ENCODE measurements around the gene TXNDC8. TPM values are rescaled to one million over a fixed set of nuclear protein-coding genes. Genes with fewer than 3 reads are reported as not detected.

TXNDC8 gene
- total RNA-seq, 1 experiment from 2014 or later, result not detected

DNA sequence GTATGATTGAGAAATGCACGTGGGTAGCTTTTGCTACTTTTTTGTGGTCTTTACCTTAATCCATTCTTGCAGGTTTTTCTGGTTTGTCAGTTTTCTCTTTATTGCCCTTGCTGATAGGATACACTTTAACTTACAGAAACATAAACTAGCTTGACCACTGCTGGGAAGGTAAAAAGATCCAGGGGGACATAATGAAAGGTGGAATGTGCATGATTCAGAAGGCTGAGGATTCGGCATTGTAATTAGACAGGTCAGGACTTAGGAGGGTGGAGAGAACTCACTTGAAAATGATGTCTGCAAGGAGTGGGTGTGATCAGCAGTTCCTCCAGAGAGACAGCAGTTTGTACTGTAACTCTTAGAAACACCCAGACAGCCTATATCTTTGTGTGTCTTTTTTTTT lies 19.8 kb upstream of the TXNDC8 start:
- POLR2A ChIA-PET, result no interaction called here

DNA sequence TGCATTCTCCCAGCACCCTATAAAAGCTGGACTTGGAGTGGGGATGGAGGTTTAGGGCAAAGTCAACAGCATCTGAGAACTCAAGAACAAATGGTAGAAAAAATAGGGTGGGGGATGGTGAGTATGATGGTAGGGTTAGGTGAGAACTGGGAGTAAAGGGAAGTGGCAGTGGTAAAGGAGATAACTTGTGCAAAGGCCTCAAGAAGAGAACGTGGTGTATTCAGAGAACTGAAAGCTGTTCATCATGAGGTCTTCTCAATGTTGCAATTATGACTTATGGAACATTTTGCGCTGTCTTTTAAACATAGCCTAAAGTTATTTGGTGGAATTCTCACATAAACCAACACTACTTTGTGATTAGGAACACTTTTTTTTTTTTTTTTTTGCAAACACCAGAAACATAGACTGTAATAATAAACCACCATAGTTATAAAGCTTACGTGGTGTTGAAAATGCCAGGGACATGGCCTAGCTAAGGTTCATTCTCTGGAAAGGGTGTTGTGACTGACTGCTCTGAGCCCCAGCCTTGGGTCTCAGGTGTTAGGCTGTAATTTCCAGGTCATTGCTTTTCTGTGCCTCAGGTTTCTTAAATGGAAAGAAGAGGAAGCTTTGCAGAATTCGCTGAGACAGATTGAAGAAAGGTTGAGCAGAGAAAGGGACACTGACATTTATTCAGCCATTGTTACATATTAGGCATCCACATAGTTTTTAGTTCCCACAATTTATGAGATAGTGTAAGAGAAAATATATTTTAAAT lies 19.2 kb upstream of the TXNDC8 start:
- no peaks in the 10 kb centered on the region for H3K27me3 ChIP-seq (ENCODE audit: control insufficient read depth, insufficient read depth, low read length)
- intact Hi-C loops (cut with micrococcal nuclease; ENCODE audit: unreplicated experiment), result no loop called here
- no peak overlapping the region for H3K27ac ChIP-seq (ENCODE audit: low read length)
- POLR2A ChIA-PET, result no interaction called here
- no TSS peak for BruUV-seq (replicated peaks)
- CTCF ChIA-PET, result no interaction called here
- no peak for ATAC-seq
- no peaks in the 10 kb centered on the region for H3K9me3 ChIP-seq (ENCODE audit: control insufficient read depth, insufficient read depth, low read depth, low read length)
- no peaks in the 10 kb centered on the region for H3K4me1 ChIP-seq (ENCODE audit: control insufficient read depth, insufficient read depth, low read length)
- DNase-seq (ENCODE audit: low read depth, low spot score), result no peak
- H3K36me3 ChIP-seq (ENCODE audit: control insufficient read depth, insufficient read depth, low read length), result no peaks in the 10 kb centered on the region
- in situ Hi-C loops (cut with HindIII; ENCODE audit: low pct_unique_long_range_greater_than_20kb, low sequenced_read_pairs), result no loop called here
- TF ChIP-seq, protein P1, sequence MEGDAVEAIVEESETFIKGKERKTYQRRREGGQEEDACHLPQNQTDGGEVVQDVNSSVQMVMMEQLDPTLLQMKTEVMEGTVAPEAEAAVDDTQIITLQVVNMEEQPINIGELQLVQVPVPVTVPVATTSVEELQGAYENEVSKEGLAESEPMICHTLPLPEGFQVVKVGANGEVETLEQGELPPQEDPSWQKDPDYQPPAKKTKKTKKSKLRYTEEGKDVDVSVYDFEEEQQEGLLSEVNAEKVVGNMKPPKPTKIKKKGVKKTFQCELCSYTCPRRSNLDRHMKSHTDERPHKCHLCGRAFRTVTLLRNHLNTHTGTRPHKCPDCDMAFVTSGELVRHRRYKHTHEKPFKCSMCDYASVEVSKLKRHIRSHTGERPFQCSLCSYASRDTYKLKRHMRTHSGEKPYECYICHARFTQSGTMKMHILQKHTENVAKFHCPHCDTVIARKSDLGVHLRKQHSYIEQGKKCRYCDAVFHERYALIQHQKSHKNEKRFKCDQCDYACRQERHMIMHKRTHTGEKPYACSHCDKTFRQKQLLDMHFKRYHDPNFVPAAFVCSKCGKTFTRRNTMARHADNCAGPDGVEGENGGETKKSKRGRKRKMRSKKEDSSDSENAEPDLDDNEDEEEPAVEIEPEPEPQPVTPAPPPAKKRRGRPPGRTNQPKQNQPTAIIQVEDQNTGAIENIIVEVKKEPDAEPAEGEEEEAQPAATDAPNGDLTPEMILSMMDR (IDR thresholded peaks at IDR 0.05), result no peak
- TF ChIP-seq, protein P2, sequence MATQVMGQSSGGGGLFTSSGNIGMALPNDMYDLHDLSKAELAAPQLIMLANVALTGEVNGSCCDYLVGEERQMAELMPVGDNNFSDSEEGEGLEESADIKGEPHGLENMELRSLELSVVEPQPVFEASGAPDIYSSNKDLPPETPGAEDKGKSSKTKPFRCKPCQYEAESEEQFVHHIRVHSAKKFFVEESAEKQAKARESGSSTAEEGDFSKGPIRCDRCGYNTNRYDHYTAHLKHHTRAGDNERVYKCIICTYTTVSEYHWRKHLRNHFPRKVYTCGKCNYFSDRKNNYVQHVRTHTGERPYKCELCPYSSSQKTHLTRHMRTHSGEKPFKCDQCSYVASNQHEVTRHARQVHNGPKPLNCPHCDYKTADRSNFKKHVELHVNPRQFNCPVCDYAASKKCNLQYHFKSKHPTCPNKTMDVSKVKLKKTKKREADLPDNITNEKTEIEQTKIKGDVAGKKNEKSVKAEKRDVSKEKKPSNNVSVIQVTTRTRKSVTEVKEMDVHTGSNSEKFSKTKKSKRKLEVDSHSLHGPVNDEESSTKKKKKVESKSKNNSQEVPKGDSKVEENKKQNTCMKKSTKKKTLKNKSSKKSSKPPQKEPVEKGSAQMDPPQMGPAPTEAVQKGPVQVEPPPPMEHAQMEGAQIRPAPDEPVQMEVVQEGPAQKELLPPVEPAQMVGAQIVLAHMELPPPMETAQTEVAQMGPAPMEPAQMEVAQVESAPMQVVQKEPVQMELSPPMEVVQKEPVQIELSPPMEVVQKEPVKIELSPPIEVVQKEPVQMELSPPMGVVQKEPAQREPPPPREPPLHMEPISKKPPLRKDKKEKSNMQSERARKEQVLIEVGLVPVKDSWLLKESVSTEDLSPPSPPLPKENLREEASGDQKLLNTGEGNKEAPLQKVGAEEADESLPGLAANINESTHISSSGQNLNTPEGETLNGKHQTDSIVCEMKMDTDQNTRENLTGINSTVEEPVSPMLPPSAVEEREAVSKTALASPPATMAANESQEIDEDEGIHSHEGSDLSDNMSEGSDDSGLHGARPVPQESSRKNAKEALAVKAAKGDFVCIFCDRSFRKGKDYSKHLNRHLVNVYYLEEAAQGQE (IDR thresholded peaks at IDR 0.05; ENCODE audit: insufficient read depth in 1 of 2, low read depth in 2 of 2, low read length in 1 of 2), result no peak
- TF ChIP-seq TCF7L2 (IDR thresholded peaks at IDR 0.05; ENCODE audit: low read depth, low read length) (no peak), POLR2AphosphoS5 (IDR thresholded peaks at IDR 0.05; ENCODE audit: low read depth, low read length) (no peak), SIN3A (IDR thresholded peaks at IDR 0.05; ENCODE audit: borderline replicate concordance, insufficient read depth, low read depth, low read length) (no peak)
- no peak overlapping the region for H3K4me3 ChIP-seq (ENCODE audit: low read depth in 2 of 2, low read length in 2 of 2)

More for the DNA sequence above, 19.8 kb upstream of the TXNDC8 start:
- Histone ChIP-seq H3K27me3 (ENCODE audit: control insufficient read depth, insufficient read depth, low read length) (no peaks in the 10 kb centered on the region), H3K4me3 (ENCODE audit: low read depth in 2 of 2, low read length in 2 of 2) (no peak overlapping the region), H3K9me3 (ENCODE audit: control insufficient read depth, insufficient read depth, low read depth, low read length) (no peaks in the 10 kb centered on the region), H3K27ac (ENCODE audit: low read length) (no peak overlapping the region), H3K4me1 (ENCODE audit: control insufficient read depth, insufficient read depth, low read length) (no peaks in the 10 kb centered on the region), H3K36me3 (ENCODE audit: control insufficient read depth, insufficient read depth, low read length) (no peaks in the 10 kb centered on the region)
- TF ChIP-seq, protein P2 (IDR thresholded peaks at IDR 0.05; ENCODE audit: insufficient read depth in 1 of 2, low read depth in 2 of 2, low read length in 1 of 2), result no peak
- TF ChIP-seq SIN3A (IDR thresholded peaks at IDR 0.05; ENCODE audit: borderline replicate concordance, insufficient read depth, low read depth, low read length) (no peak), TCF7L2 (IDR thresholded peaks at IDR 0.05; ENCODE audit: low read depth, low read length) (no peak), POLR2AphosphoS5 (IDR thresholded peaks at IDR 0.05; ENCODE audit: low read depth, low read length) (no peak)
- TF ChIP-seq, protein P1 (IDR thresholded peaks at IDR 0.05), result no peak
- CTCF ChIA-PET, result no interaction called here
- no TSS peak for BruUV-seq (replicated peaks)
- ATAC-seq (no peak), DNase-seq (ENCODE audit: low read depth, low spot score) (no peak)
- intact Hi-C loops (cut with micrococcal nuclease; ENCODE audit: unreplicated experiment), result no loop called here
- in situ Hi-C loops (cut with HindIII; ENCODE audit: low pct_unique_long_range_greater_than_20kb, low sequenced_read_pairs), result no loop called here

Measured in Panc1 (cell line).